HG03565 (cell line): ENCODE measurements around the gene LAP3.
"Not testable (repeated sequence)": the region's sequence is repeated elsewhere in the genome, so short reads cannot be mapped to it uniquely, and the experiment has no call there.

Experiments
- ATAC-seq: cut with Tn5 transposase; IDR thresholded peaks from one replicate; pipeline ENCODE4 v1.9.1; 2021; ENCODE audit warnings: mild to moderate bottlenecking, moderate library complexity; ENCODE audit not compliant: unreplicated experiment

Gene LAP3

GRCh38 chr4:17576932-17577664 is at the start of gene LAP3:
TSS of gene LAP3 (plus strand) at chr4:17577198. CDS start at chr4:17577466, 268 bp downstream.
- ATAC-seq = peak; percentile 80

GRCh38 chr4:17528551-17529165 is 48.3 kb upstream of the LAP3 start:
- no peak for ATAC-seq

GRCh38 chr4:17531538-17532285 is 45.3 kb upstream of the LAP3 start:
- ATAC-seq = no peak

- ATAC-seq = no peak
These were observed 42.3 kb upstream of the LAP3 start for GRCh38 chr4:17534705-17535104.

- ATAC-seq = no peak
These were observed 41.8 kb upstream of the LAP3 start for GRCh38 chr4:17535242-17535641.

GRCh38 chr4:17535906-17536305 is 41.1 kb upstream of the LAP3 start:
- no peak for ATAC-seq

GRCh38 chr4:17537060-17537459 is 39.9 kb upstream of the LAP3 start:
- ATAC-seq = not testable (repeated sequence)

GRCh38 chr4:17544205-17544604 is 32.8 kb upstream of the LAP3 start:
- no peak for ATAC-seq

GRCh38 chr4:17544831-17545234 is 32.2 kb upstream of the LAP3 start:
- no peak for ATAC-seq

GRCh38 chr4:17545374-17546140 is 31.4 kb upstream of the LAP3 start:
- ATAC-seq = no peak

GRCh38 chr4:17546222-17546621 is 30.8 kb upstream of the LAP3 start:
- ATAC-seq = no peak

- ATAC-seq = no peak
These were observed 30.3 kb upstream of the LAP3 start for GRCh38 chr4:17546678-17547077.

GRCh38 chr4:17550549-17550948 is 26.4 kb upstream of the LAP3 start:
- no peak for ATAC-seq

- ATAC-seq = no peak
These were observed 24.6 kb upstream of the LAP3 start for GRCh38 chr4:17552427-17552826.

GRCh38 chr4:17554568-17554967 is 22.4 kb upstream of the LAP3 start:
- no peak for ATAC-seq

- ATAC-seq = no peak
These were observed 20.5 kb upstream of the LAP3 start for GRCh38 chr4:17556498-17556897.

GRCh38 chr4:17557880-17558279 is 19.1 kb upstream of the LAP3 start:
- ATAC-seq = no peak

GRCh38 chr4:17558941-17559708 is 17.9 kb upstream of the LAP3 start:
- no peak for ATAC-seq

- no peak for ATAC-seq
These were observed 17.3 kb upstream of the LAP3 start for GRCh38 chr4:17559709-17560048.

GRCh38 chr4:17560065-17560673 is 16.8 kb upstream of the LAP3 start:
- ATAC-seq = no peak
